Measurements from ENCODE around the gene AHNAK.

DNA sequence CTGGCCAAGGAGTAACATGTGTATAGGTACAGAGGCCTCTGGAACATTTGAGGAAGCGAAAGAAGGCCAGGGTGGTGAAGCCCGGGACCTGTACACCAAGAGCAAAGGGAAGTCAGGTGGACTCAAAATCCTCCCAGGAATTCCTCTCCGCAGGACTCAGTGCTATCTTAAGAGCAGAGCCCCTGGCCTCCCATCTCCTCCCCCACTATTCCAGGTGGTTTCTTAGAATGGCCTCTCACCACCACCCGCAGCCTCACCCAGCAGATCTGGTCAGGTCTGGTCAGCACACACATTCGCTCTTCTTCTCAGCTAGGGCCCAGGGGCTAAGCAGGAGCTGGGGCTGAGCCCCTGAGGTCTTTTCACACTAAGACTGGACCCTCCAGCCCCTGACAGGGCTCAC is 68.7 kb downstream of the AHNAK start:
- TF ChIP-seq, protein P1, sequence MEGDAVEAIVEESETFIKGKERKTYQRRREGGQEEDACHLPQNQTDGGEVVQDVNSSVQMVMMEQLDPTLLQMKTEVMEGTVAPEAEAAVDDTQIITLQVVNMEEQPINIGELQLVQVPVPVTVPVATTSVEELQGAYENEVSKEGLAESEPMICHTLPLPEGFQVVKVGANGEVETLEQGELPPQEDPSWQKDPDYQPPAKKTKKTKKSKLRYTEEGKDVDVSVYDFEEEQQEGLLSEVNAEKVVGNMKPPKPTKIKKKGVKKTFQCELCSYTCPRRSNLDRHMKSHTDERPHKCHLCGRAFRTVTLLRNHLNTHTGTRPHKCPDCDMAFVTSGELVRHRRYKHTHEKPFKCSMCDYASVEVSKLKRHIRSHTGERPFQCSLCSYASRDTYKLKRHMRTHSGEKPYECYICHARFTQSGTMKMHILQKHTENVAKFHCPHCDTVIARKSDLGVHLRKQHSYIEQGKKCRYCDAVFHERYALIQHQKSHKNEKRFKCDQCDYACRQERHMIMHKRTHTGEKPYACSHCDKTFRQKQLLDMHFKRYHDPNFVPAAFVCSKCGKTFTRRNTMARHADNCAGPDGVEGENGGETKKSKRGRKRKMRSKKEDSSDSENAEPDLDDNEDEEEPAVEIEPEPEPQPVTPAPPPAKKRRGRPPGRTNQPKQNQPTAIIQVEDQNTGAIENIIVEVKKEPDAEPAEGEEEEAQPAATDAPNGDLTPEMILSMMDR (IDR thresholded peaks at IDR 0.05) = no peak
- TF ChIP-seq POLR2A (IDR thresholded peaks at IDR 0.05) = no peak
